ENCODE results near the gene AGPAT1.
"Not testable (repeated sequence)": the region's sequence is repeated elsewhere in the genome, so short reads cannot be mapped to it uniquely, and the experiment has no call there.

AGPAT1 gene

GRCh38 chr6:32189069-32189741 lies 13.3 kb upstream of the AGPAT1 start:
- no peak for DNase-seq (ENCODE audit: low read depth)
- peak overlapping the region; percentile 79 for H3K4me3 ChIP-seq (ENCODE audit: low read length)
- TF ChIP-seq CTCF (conservative IDR thresholded peaks at IDR 0.05; ENCODE audit: low read length): no peak

- H3K4me3 ChIP-seq (ENCODE audit: low read length): peak overlapping the region; percentile 79
- TF ChIP-seq CTCF (conservative IDR thresholded peaks at IDR 0.05; ENCODE audit: low read length): no peak; the same call in 1 of the 2 replicates
- peak; percentile 34 for DNase-seq (ENCODE audit: low read depth)
Measured at GRCh38 chr6:32188381-32189068, 12.6 kb upstream of the AGPAT1 start.

- H3K4me3 ChIP-seq (ENCODE audit: low read length): peak overlapping the region; percentile 79
- DNase-seq (ENCODE audit: low read depth): not testable (repeated sequence)
Measured at GRCh38 chr6:32187725-32188380, 12.0 kb upstream of the AGPAT1 start.

DNA sequence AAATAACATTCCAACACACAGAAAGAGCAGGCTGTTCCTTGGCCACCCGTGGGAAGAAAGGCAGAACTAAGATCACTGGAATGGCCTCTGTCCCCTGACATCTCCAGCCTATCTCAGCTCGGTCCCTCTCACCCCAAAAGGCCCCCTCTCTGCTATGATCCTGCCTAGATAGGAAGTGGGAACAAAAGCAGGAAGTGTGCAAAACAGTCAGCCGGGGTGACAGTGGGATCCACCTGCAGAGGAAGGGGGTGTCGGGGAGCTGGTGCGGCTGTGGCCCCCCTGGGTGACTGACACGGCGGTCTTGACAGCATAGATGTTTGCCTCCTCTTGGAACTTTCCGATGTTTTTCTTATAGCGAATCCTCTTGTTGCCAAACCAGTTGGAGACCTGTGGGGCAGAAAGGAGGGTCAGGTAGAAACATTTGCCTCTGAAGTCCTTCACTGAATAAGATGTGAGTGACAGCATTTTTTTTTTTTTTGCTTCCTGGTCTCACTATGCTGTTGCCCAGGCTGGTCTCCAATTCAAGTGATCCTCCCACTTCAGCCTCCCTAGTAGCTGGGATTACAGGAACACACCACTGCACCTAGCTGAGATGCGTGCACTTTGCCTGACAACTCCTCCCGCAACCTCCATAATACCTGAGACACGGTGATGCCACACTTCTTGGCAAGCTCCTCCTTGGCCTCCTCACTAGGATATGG lies 11.3 kb upstream of the AGPAT1 start:
- no peak overlapping the region for H3K4me3 ChIP-seq (ENCODE audit: low read length)
- DNase-seq (ENCODE audit: low read depth): no peak
- TF ChIP-seq CTCF (conservative IDR thresholded peaks at IDR 0.05; ENCODE audit: low read length): no peak

DNA sequence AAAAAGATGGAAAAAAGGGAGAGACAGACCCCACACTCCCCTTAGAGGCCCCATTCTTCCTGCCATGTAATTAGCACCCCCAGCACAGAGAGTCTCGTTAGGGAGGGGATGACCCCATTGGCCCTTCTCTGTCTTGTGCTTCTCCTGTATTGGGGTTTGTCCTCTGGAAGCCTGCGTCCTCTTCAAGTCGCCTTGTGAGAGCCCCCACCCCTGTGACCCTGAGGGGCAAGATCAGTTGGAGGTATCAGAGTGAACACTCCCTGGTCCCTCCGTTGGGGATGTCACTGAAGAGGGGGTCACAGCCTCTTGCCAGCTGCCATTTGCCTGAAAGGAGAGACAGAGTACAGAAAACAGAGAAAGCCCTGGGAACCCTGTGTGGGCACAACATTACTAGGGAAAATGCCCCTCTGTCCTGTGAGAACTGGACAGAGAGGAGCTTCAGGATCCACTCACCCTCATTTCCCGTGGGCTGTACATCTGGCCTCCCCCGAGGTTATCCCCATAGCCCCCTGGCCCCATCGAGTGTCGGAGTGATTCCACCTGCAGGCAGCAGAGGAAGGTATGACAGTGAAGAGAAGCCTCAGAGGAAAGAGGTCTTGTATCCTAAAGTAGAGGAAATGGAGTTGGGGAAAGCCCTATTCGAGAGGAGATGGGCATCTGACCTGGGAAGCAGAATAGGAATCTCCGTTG lies 10.4 kb upstream of the AGPAT1 start:
- H3K4me3 ChIP-seq (ENCODE audit: low read length); DNase-seq (ENCODE audit: low read depth): not testable (repeated sequence)

GRCh38 chr6:32185681-32186131 lies 9.8 kb upstream of the AGPAT1 start:
- peak; percentile 88 for DNase-seq (ENCODE audit: low read depth)
- not testable (repeated sequence) for H3K4me3 ChIP-seq (ENCODE audit: low read length)

- no peak for DNase-seq (ENCODE audit: low read depth)
- H3K4me3 ChIP-seq (ENCODE audit: low read length): no peak within 1 kb of the TSS
- no peak for TF ChIP-seq CTCF (conservative IDR thresholded peaks at IDR 0.05; ENCODE audit: low read length)
Measured at GRCh38 chr6:32184084-32184640, 8.3 kb upstream of the AGPAT1 start, which contains the start of gene AGER. AGER (minus strand) TSS chr6:32184253; CDS start chr6:32184222, 31 bp downstream.
